OCI-LY7 (cell line): ENCODE results near the gene LGI4. TPM values are rescaled to one million over a fixed set of nuclear protein-coding genes. Genes with fewer than 3 reads are reported as not detected.

ENCODE experiments used
- BruUV-seq: library from RNA; stranded (reverse); fragments of 400-500 nt; replicated peaks from 2 replicates; lab custom pipeline; 2021; lab: Mats Ljungman, UMichigan
- CTCF ChIA-PET: fragments of 300-600 bp; sonication (Branson Sonifier 250); formaldehyde crosslinking; loops from one replicate; lab custom pipeline; 2022; ENCODE audit warnings: antibody characterized with exemption; ENCODE audit not compliant: unreplicated experiment; lab: Charles Lee
- POLR2A ChIA-PET: fragments of 300-600 bp; sonication (Branson Sonifier 250); formaldehyde crosslinking; loops from one replicate; lab custom pipeline; 2022; ENCODE audit warnings: antibody characterized with exemption; lab: Charles Lee
- DNase-seq: peaks from one replicate; pipeline ENCODE4 v3.0.0-alpha.2; 2015; ENCODE audit warnings: low spot score
- H2AFZ ChIP-seq: fragments of 200-600 bp; sonication (generic), shearing (Covaris generic); 2 replicates; pipeline ENCODE4 v1.6.1; 2014; ENCODE audit warnings: mild to moderate bottlenecking, antibody characterized with exemption, low read length, moderate library complexity
- H3K27ac ChIP-seq: fragments of 200-600 bp; sonication (generic); 2 replicates; pipeline ENCODE4 v1.5.1; 2014; ENCODE audit warnings: mixed run types, low read depth, mild to moderate bottlenecking, moderate library complexity, low read length, inconsistent platforms; ENCODE audit not compliant: poor library complexity, severe bottlenecking
- H3K36me3 ChIP-seq: fragments of 200-600 bp; sonication (generic); 2 replicates; pipeline ENCODE4 v1.6.1; 2014; ENCODE audit warnings: mild to moderate bottlenecking, antibody characterized with exemption, low read length, moderate library complexity, mixed read lengths; ENCODE audit not compliant: insufficient read depth
- H3K4me1 ChIP-seq: fragments of 200-600 bp; sonication (generic); 2 replicates; pipeline ENCODE4 v1.5.1; 2014; ENCODE audit warnings: mild to moderate bottlenecking, low read length; ENCODE audit not compliant: insufficient read depth, poor library complexity, severe bottlenecking
- H3K4me2 ChIP-seq: fragments of 200-600 bp; sonication (generic); 2 replicates; pipeline ENCODE4 v1.6.1; 2014; ENCODE audit warnings: mild to moderate bottlenecking, low read length
- H3K4me3 ChIP-seq: fragments of 200-600 bp; sonication (generic); 2 replicates; pipeline ENCODE4 v1.5.1; 2014; ENCODE audit warnings: mild to moderate bottlenecking, low read depth, low read length; ENCODE audit not compliant: poor library complexity, severe bottlenecking
- H3K79me2 ChIP-seq: fragments of 200-600 bp; sonication (generic); 2 replicates; pipeline ENCODE4 v1.6.1; 2016; ENCODE audit warnings: low read depth, mild to moderate bottlenecking, low read length, moderate library complexity, mixed read lengths; ENCODE audit not compliant: insufficient read depth
- H3K9me2 ChIP-seq: fragments of 200-600 bp; sonication (generic); 2 replicates; pipeline ENCODE4 v1.6.1; 2016; ENCODE audit warnings: mild to moderate bottlenecking, low read length, mixed read lengths; ENCODE audit not compliant: insufficient read depth
- H3K9me3 ChIP-seq: fragments of 200-600 bp; sonication (generic); 2 replicates; pipeline ENCODE4 v1.6.1; 2014; ENCODE audit warnings: mild to moderate bottlenecking, mixed run types, low read length, mixed read lengths
- H4K20me1 ChIP-seq: fragments of 200-600 bp; sonication (generic); 2 replicates; pipeline ENCODE4 v1.6.1; 2014; ENCODE audit warnings: mild to moderate bottlenecking, antibody characterized with exemption, low read length, moderate library complexity, mixed read lengths; ENCODE audit not compliant: insufficient read depth
- CTCF ChIP-seq: fragments of 200-600 bp; sonication (generic); conservative IDR thresholded peaks from 2 replicates; pipeline ENCODE4 v1.5.1; 2014; ENCODE audit warnings: mild to moderate bottlenecking, antibody characterized with exemption, low read length, moderate library complexity, mixed read lengths
- EZH2phosphoT487 ChIP-seq: fragments of 200-600 bp; sonication (generic); IDR thresholded peaks from 2 replicates; pipeline ENCODE4 v1.6.1; 2018; ENCODE audit warnings: low read depth, borderline replicate concordance, mild to moderate bottlenecking, mixed run types, antibody characterized with exemption, low read length, moderate library complexity, mixed read lengths
- intact Hi-C: fragments of 100-400 bp; cut with micrococcal nuclease; formaldehyde crosslinking; loops from one replicate; pipeline ENCODE4 v1.10.0; 2022; ENCODE audit not compliant: unreplicated experiment
- total RNA-seq, 2 experiments: library from RNA; depleted of rRNA in 1 of 2; stranded (reverse); fragments of >200 nt in 1 of 2; shearing (Covaris generic) in 1 of 2; gene quantifications; 2 replicates each; pipeline ENCODE4 v1.2.3, GENCODE V29; 2014 to 2022

LGI4 gene
- total RNA-seq, 2 experiments from 2014 or later = 0.28 to 5.9 TPM

GRCh38 chr19:35124098-35125060 lies 10.5 kb downstream of the LGI4 start:
- intact Hi-C loops = no loop called here
- Histone ChIP-seq H3K9me2 (no peaks in the 10 kb centered on the region), H3K36me3 (no peaks in the 10 kb centered on the region), H3K79me2 (no peaks in the 10 kb centered on the region), H3K4me3 (peak overlapping the region; percentile 58), H4K20me1 (no peaks in the 10 kb centered on the region), H3K9me3 (no peaks in the 10 kb centered on the region), H3K27ac (no peak overlapping the region), H2AFZ (peak overlapping the region; percentile 85), H3K4me1 (peaks cover 13% of the 10 kb centered on the region), H3K4me2 (peak overlapping the region; percentile 74)
- no TSS peak for BruUV-seq
- no peak for TF ChIP-seq EZH2phosphoT487
- no peak for TF ChIP-seq CTCF
- POLR2A ChIA-PET = interaction anchor here (0.9 to 1.4 kb wide), 3 partner anchors 10 to 136 kb away, joined by 3 to 4 read pairs (median 3); no protein-coding TSS in a partner anchor
- DNase-seq = peak; percentile 89
- CTCF ChIA-PET = interaction anchor here (0.9 to 1.3 kb wide), 2 partner anchors 11 to 17 kb away, joined by 4 read pairs; no protein-coding TSS in a partner anchor

DNA sequence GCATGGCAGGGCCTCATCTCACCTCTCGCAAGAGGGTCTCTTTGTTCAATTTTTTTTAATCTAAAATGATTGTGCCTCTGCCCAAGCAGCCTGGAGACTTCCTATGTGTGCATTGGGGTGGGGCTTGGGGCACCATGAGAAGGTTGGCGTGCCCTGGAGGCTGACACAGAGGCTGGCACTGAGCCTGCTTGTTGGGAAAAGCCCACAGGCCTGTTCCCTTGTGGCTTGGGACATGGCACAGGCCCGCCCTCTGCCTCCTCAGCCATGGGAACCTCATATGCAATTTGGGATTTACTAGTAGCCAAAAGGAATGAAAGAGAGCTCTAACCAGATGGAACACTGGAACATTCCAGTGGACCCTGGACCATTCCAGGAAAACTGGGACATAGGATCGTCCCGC lies 11.3 kb downstream of the LGI4 start:
- no peak for DNase-seq
- intact Hi-C loops = no loop called here
- CTCF ChIA-PET = no interaction called here
- POLR2A ChIA-PET = interaction anchor here (1.4 kb wide), 1 partner anchor 9 kb away, joined by 3 read pairs; no protein-coding TSS in a partner anchor
- H4K20me1 ChIP-seq = no peaks in the 10 kb centered on the region
- BruUV-seq = no TSS peak
- no peak overlapping the region for H3K4me3 ChIP-seq
- no peaks in the 10 kb centered on the region for H3K79me2 ChIP-seq
- no peaks in the 10 kb centered on the region for H3K9me2 ChIP-seq
- no peaks in the 10 kb centered on the region for H3K36me3 ChIP-seq
- no peak overlapping the region for H2AFZ ChIP-seq
- H3K27ac ChIP-seq = no peak overlapping the region
- H3K9me3 ChIP-seq = no peaks in the 10 kb centered on the region
- H3K4me1 ChIP-seq = peaks cover 13% of the 10 kb centered on the region
- no peak for TF ChIP-seq EZH2phosphoT487
- no peak for TF ChIP-seq CTCF
- H3K4me2 ChIP-seq = peak overlapping the region; percentile 74; the same call in 1 of the 2 replicates
